Activated B cell treated with CpG ODN at 0.5 μM for 24 hours (primary cell): ENCODE data around the gene ARL4D. TPM values are rescaled to one million over a fixed set of nuclear protein-coding genes. Genes with fewer than 3 reads are reported as not detected.

Experiments used
- ATAC-seq: fragments of 200-7000 bp; cut with Tn5 transposase; one replicate; pipeline ENCODE4 v1.10.0; 2021; ENCODE audit warnings: low read depth, mild to moderate bottlenecking, moderate library complexity
- CTCF ChIA-PET: fragments of 350-600 bp; sonication (Branson Sonifier 250); formaldehyde crosslinking; loops from one replicate; lab custom pipeline; 2021; ENCODE audit warnings: antibody characterized with exemption; lab: Charles Lee
- POLR2A ChIA-PET: fragments of 350-600 bp; sonication (Branson Sonifier 250); formaldehyde crosslinking; loops from one replicate; lab custom pipeline; 2021; ENCODE audit warnings: antibody characterized with exemption; lab: Charles Lee
- DNase-seq: peaks from one replicate; pipeline ENCODE4 v3.0.0; 2022
- H3K27ac Mint-ChIP-seq: one replicate; pipeline ENCODE4 v1.8.0; 2020; ENCODE audit warnings: mixed read lengths
- H3K27me3 Mint-ChIP-seq: one replicate; pipeline ENCODE4 v1.8.0; 2021; ENCODE audit warnings: mixed read lengths
- H3K36me3 Mint-ChIP-seq: one replicate; pipeline ENCODE4 v1.8.0; 2021; ENCODE audit warnings: low read depth, mixed read lengths
- H3K4me1 Mint-ChIP-seq: one replicate; pipeline ENCODE4 v1.8.0; 2021; ENCODE audit warnings: mixed read lengths
- H3K4me3 Mint-ChIP-seq: one replicate; pipeline ENCODE4 v1.8.0; 2020; ENCODE audit warnings: mild to moderate bottlenecking, mixed read lengths
- H3K9me3 Mint-ChIP-seq: one replicate; pipeline ENCODE4 v1.8.0; 2020; ENCODE audit warnings: mixed read lengths
- CTCF ChIP-seq: fragments of 200-600 bp; IDR thresholded peaks from one replicate; pipeline ENCODE4 v1.8.0; 2022; ENCODE audit warnings: antibody characterized with exemption, mild to moderate bottlenecking
- intact Hi-C: fragments of 100-400 bp; cut with micrococcal nuclease; formaldehyde crosslinking; loops from one replicate; pipeline ENCODE4 v1.15.1; 2024
- total RNA-seq: library from RNA; stranded (reverse); gene quantifications from 2 replicates; pipeline ENCODE4 v1.2.3, GENCODE V29; 2022

ARL4D gene
- total RNA-seq, 1 donor from 2014 or later = 5.8 TPM

- ChIA-PET CTCF (no interaction called here), POLR2A (interaction anchor here (1.1 kb wide), 1 partner anchor 13 kb away, joined by 4 read pairs; no protein-coding TSS in a partner anchor)
- H3K27ac Mint-ChIP-seq = no peak overlapping the region
- intact Hi-C loops = no loop called here
- no peak for DNase-seq
- ATAC-seq = no peak
- peaks cover 12% of the 10 kb centered on the region for H3K4me1 Mint-ChIP-seq
- no peak overlapping the region for H3K4me3 Mint-ChIP-seq
- H3K36me3 Mint-ChIP-seq = peaks cover 11% of the 10 kb centered on the region
- TF ChIP-seq CTCF = no peak
- H3K27me3 Mint-ChIP-seq = no peaks in the 10 kb centered on the region
- peaks cover 8% of the 10 kb centered on the region for H3K9me3 Mint-ChIP-seq
These were observed 17.6 kb upstream of the ARL4D start for GRCh38 chr17:43381204-43381603.

GRCh38 chr17:43381621-43382020 lies 17.2 kb upstream of the ARL4D start:
- POLR2A ChIA-PET = no interaction called here
- ATAC-seq (no peak), DNase-seq (no peak)
- no peak for TF ChIP-seq CTCF
- CTCF ChIA-PET = no interaction called here
- H3K27ac Mint-ChIP-seq = no peak overlapping the region
- peaks cover 14% of the 10 kb centered on the region for H3K4me1 Mint-ChIP-seq
- no peaks in the 10 kb centered on the region for H3K27me3 Mint-ChIP-seq
- no peak overlapping the region for H3K4me3 Mint-ChIP-seq
- H3K36me3 Mint-ChIP-seq = peaks cover 11% of the 10 kb centered on the region
- intact Hi-C loops = no loop called here
- H3K9me3 Mint-ChIP-seq = peaks cover 8% of the 10 kb centered on the region

- Mint-ChIP-seq H3K27ac (no peak overlapping the region), H3K4me1 (peaks cover 23% of the 10 kb centered on the region), H3K4me3 (no peak overlapping the region), H3K9me3 (peaks cover 8% of the 10 kb centered on the region), H3K36me3 (peaks cover 11% of the 10 kb centered on the region), H3K27me3 (no peaks in the 10 kb centered on the region)
- intact Hi-C loops = no loop called here
- CTCF ChIA-PET = no interaction called here
- POLR2A ChIA-PET = no interaction called here
- no peak for ATAC-seq
- no peak for DNase-seq
- TF ChIP-seq CTCF = no peak
These were observed 16.0 kb upstream of the ARL4D start for GRCh38 chr17:43382776-43383175.

GRCh38 chr17:43383372-43383771 lies 15.4 kb upstream of the ARL4D start:
- ChIA-PET POLR2A (interaction anchor here (7.4 kb wide), 1 partner anchor 14 kb away, joined by 546 read pairs; no protein-coding TSS in a partner anchor), CTCF (no interaction called here)
- intact Hi-C loops = no loop called here
- DNase-seq (no peak), ATAC-seq (no peak)
- TF ChIP-seq CTCF = no peak
- Mint-ChIP-seq H3K9me3 (peaks cover 8% of the 10 kb centered on the region), H3K36me3 (peaks cover 14% of the 10 kb centered on the region), H3K27ac (no peak overlapping the region), H3K27me3 (no peaks in the 10 kb centered on the region), H3K4me3 (no peak overlapping the region), H3K4me1 (peaks cover 26% of the 10 kb centered on the region)

- intact Hi-C loops = no loop called here
- H3K9me3 Mint-ChIP-seq = peaks cover 8% of the 10 kb centered on the region
- peaks cover 27% of the 10 kb centered on the region for H3K4me1 Mint-ChIP-seq
- DNase-seq (no peak), ATAC-seq (no peak)
- H3K27me3 Mint-ChIP-seq = no peaks in the 10 kb centered on the region
- H3K27ac Mint-ChIP-seq = peak overlapping the region; percentile 21
- POLR2A ChIA-PET = interaction anchor here (1.0 to 7.4 kb wide), 3 partner anchors 14 to 23 kb away, joined by 3 to 546 read pairs (median 5); no protein-coding TSS in a partner anchor
- H3K36me3 Mint-ChIP-seq = peaks cover 16% of the 10 kb centered on the region
- no peak overlapping the region for H3K4me3 Mint-ChIP-seq
- TF ChIP-seq CTCF = no peak
- CTCF ChIA-PET = interaction anchor here (0.8 kb wide), 1 partner anchor 49 kb away, joined by 3 read pairs; no protein-coding TSS in a partner anchor
These were observed 14.8 kb upstream of the ARL4D start for GRCh38 chr17:43383826-43384475.
